HCT116 (cell line): ENCODE measurements around the gene DAAM1. TPM values are rescaled to one million over a fixed set of nuclear protein-coding genes. Genes with fewer than 3 reads are reported as not detected.
A peak's percentile ranks its signal among the peaks of the same experiment; 100 is the strongest.

Experiments used
- ATAC-seq: fragments of 200-7000 bp; cut with Tn5 transposase; 2 replicates; pipeline ENCODE4 v1.9.1; 2020; ENCODE audit warnings: mild to moderate bottlenecking, moderate library complexity
- BruUV-seq: library from RNA; stranded (reverse); fragments of 400-500 nt; replicated peaks from 2 replicates; lab custom pipeline; 2021; lab: Mats Ljungman, UMichigan
- CTCF ChIA-PET: fragments of 300-600 bp; sonication (Branson Sonifier 250); formaldehyde crosslinking; loops from one replicate; lab custom pipeline; 2021; ENCODE audit warnings: antibody characterized with exemption; lab: Charles Lee
- POLR2A ChIA-PET: fragments of 300-600, 350-600 bp; sonication (Branson Sonifier 250); formaldehyde crosslinking; loops from one replicate; lab custom pipeline; 2021; ENCODE audit warnings: antibody characterized with exemption; lab: Charles Lee
- RAD21 ChIA-PET, 2 experiments: fragments of 300-600 bp; sonication (Branson Sonifier 250); formaldehyde crosslinking; loops; one replicate each; lab custom pipeline; 2023; ENCODE audit warnings: low total read pairs in 2 of 2; ENCODE audit not compliant: uncharacterized antibody in 2 of 2, unreplicated experiment in 2 of 2, low non-redundant PET in 1 of 2; lab: Charles Lee
- DNase-seq: peaks from one replicate; pipeline ENCODE4 v3.0.0-alpha.2; 2010; ENCODE audit warnings: low read depth, low spot score
- H2AFZ ChIP-seq: fragments of 200-600 bp; shearing (Covaris generic), sonication (generic); 2 replicates; pipeline ENCODE4 v1.6.1; 2017; ENCODE audit warnings: low read depth, mixed run types, mixed read lengths, antibody characterized with exemption, low read length; ENCODE audit not compliant: poor library complexity, severe bottlenecking
- H3K27ac ChIP-seq: 2 replicates; pipeline ENCODE4 v1.5.1; 2012; ENCODE audit warnings: low read depth, low read length
- H3K27me3 ChIP-seq: fragments of 200-600 bp; sonication (generic); 2 replicates; pipeline ENCODE4 v1.6.1; 2016; ENCODE audit warnings: mixed run types, low read length, mixed read lengths; ENCODE audit not compliant: insufficient read depth
- H3K36me3 ChIP-seq, 2 experiments: fragments of 200-500 bp in 1 of 2; fragments of 200-600 bp in 1 of 2; sonication (Bioruptor generic) in 1 of 2; sonication (generic) in 1 of 2; 2 replicates each; pipeline versions ENCODE4 v1.5.1 to v1.6.1; 2014 to 2016; ENCODE audit warnings: low read length in 2 of 2, inconsistent platforms in 1 of 2, mixed read lengths in 1 of 2, mixed run types in 1 of 2; ENCODE audit not compliant: insufficient read depth in 2 of 2, control insufficient read depth in 1 of 2
- H3K4me1 ChIP-seq, 2 experiments: fragments of 200-600 bp in 1 of 2; sonication (generic) in 1 of 2; 2 replicates each; pipeline versions ENCODE4 v1.5.1 to v1.6.1; 2012 to 2017; ENCODE audit warnings: low read length in 2 of 2, inconsistent platforms in 1 of 2, mild to moderate bottlenecking in 1 of 2, mixed read lengths in 1 of 2, mixed run types in 1 of 2, moderate library complexity in 1 of 2; ENCODE audit not compliant: insufficient read depth in 2 of 2, control insufficient read depth in 1 of 2
- H3K4me2 ChIP-seq: fragments of 200-600 bp; sonication (generic); 2 replicates; pipeline ENCODE4 v1.6.1; 2017; ENCODE audit warnings: mixed run types, low read length, mixed read lengths
- H3K4me3 ChIP-seq, 2 experiments: fragments of 200-600 bp in 1 of 2; sonication (generic) in 1 of 2; replicated peaks in 1 of 2; 2 replicates each; pipeline ENCODE4 v1.5.1; 2011 to 2016; ENCODE audit warnings: low read length in 2 of 2, control low read depth in 1 of 2, low read depth in 1 of 2, mild to moderate bottlenecking in 1 of 2, mixed read lengths in 1 of 2, mixed run types in 1 of 2
- H3K79me2 ChIP-seq: fragments of 200-600 bp; sonication (generic); 2 replicates; pipeline ENCODE4 v1.6.1; 2017; ENCODE audit warnings: mild to moderate bottlenecking, mixed run types, low read length, moderate library complexity, mixed read lengths; ENCODE audit not compliant: insufficient read depth
- H3K9ac ChIP-seq: fragments of 200-600 bp; sonication (generic); 2 replicates; pipeline ENCODE4 v1.6.1; 2016; ENCODE audit warnings: low read length, mixed read lengths
- H3K9me2 ChIP-seq: fragments of 200-600 bp; sonication (generic), shearing (Covaris generic); 2 replicates; pipeline ENCODE4 v1.6.1; 2017; ENCODE audit warnings: mixed run types, mild to moderate bottlenecking, moderate library complexity; ENCODE audit not compliant: insufficient read depth
- H3K9me3 ChIP-seq, 2 experiments: fragments of 200-500 bp in 1 of 2; fragments of 200-600 bp in 1 of 2; sonication (Bioruptor generic) in 1 of 2; sonication (generic) in 1 of 2; 2 replicates each; pipeline ENCODE4 v1.6.1; 2014 to 2017; ENCODE audit warnings: low read length in 2 of 2, mixed read lengths in 2 of 2, inconsistent platforms in 1 of 2, low read depth in 1 of 2, mild to moderate bottlenecking in 1 of 2, mixed run types in 1 of 2, moderate library complexity in 1 of 2; ENCODE audit not compliant: control insufficient read depth in 1 of 2, insufficient read depth in 1 of 2
- H4K20me1 ChIP-seq: fragments of 200-600 bp; sonication (generic), shearing (Covaris generic); 2 replicates; pipeline ENCODE4 v1.6.1; 2017; ENCODE audit warnings: mixed run types, mild to moderate bottlenecking, moderate library complexity; ENCODE audit not compliant: insufficient read depth
- ELF1 ChIP-seq: IDR thresholded peaks from 2 replicates; pipeline ENCODE4 v1.6.1; 2012; ENCODE audit warnings: low read depth, borderline replicate concordance
- EZH2 ChIP-seq: fragments of 200-600 bp; sonication (generic); IDR thresholded peaks from 2 replicates; pipeline ENCODE4 v1.6.1; 2017; ENCODE audit warnings: antibody characterized with exemption, mixed run types
- FOSL1 ChIP-seq: IDR thresholded peaks from 2 replicates; pipeline ENCODE4 v1.6.1; 2012; ENCODE audit warnings: low read depth
- POLR2A ChIP-seq: IDR thresholded peaks from 2 replicates; pipeline ENCODE4 v1.7.0; 2011; ENCODE audit warnings: borderline replicate concordance; ENCODE audit not compliant: insufficient read depth, insufficient read length; ENCODE audit errors: extremely low read depth
- POLR2AphosphoS5 ChIP-seq: IDR thresholded peaks from 2 replicates; pipeline ENCODE4 v1.6.1; 2011; ENCODE audit warnings: mild to moderate bottlenecking, low read depth, low read length, moderate library complexity
- SIN3A ChIP-seq: IDR thresholded peaks from 2 replicates; pipeline ENCODE4 v1.6.1; 2012; ENCODE audit warnings: low read depth
- SRF ChIP-seq: IDR thresholded peaks from 2 replicates; pipeline ENCODE4 v1.6.1; 2012; ENCODE audit warnings: low read depth
- YY1 ChIP-seq: IDR thresholded peaks from 2 replicates; pipeline ENCODE4 v1.6.1; 2011; ENCODE audit warnings: low read length, low read depth, moderate library complexity, mild to moderate bottlenecking; ENCODE audit not compliant: insufficient replicate concordance; ENCODE audit errors: extremely low read depth
- ZFX ChIP-seq: fragments of 450-650 bp; IDR thresholded peaks from 2 replicates; pipeline ENCODE4 v1.6.1; 2017
- ZNF274 ChIP-seq: fragments of 200-500 bp; sonication (Bioruptor generic); IDR thresholded peaks from 2 replicates; pipeline ENCODE4 v1.6.1; 2014; ENCODE audit warnings: mild to moderate bottlenecking, low read depth, low read length, inconsistent platforms
- intact Hi-C: fragments of 100-400 bp; cut with micrococcal nuclease; formaldehyde crosslinking; loops from 2 replicates; pipeline ENCODE4 v1.10.0; 2022
- total RNA-seq: library from RNA; stranded (reverse); gene quantifications from one replicate; pipeline ENCODE4 v1.2.1, GENCODE V29; 2021; ENCODE audit not compliant: unreplicated experiment
- TF ChIP-seq, protein P1 (sequence below), 3 experiments: fragments of 200-600 bp in 1 of 3; sonication (generic) in 1 of 3; IDR thresholded peaks in 2 of 3; conservative IDR thresholded peaks in 1 of 3; 2 replicates each; pipeline ENCODE4 v1.5.1; 2012 to 2017; ENCODE audit warnings: low read depth in 2 of 3, low read length in 2 of 3, antibody characterized with exemption in 1 of 3, borderline replicate concordance in 1 of 3, control low read depth in 1 of 3, mild to moderate bottlenecking in 1 of 3, mixed read lengths in 1 of 3, mixed run types in 1 of 3, moderate library complexity in 1 of 3; ENCODE audit not compliant: insufficient read depth in 1 of 3

DAAM1 gene
- total RNA-seq, 1 experiment from 2014 or later = 10.7 TPM

DNA sequence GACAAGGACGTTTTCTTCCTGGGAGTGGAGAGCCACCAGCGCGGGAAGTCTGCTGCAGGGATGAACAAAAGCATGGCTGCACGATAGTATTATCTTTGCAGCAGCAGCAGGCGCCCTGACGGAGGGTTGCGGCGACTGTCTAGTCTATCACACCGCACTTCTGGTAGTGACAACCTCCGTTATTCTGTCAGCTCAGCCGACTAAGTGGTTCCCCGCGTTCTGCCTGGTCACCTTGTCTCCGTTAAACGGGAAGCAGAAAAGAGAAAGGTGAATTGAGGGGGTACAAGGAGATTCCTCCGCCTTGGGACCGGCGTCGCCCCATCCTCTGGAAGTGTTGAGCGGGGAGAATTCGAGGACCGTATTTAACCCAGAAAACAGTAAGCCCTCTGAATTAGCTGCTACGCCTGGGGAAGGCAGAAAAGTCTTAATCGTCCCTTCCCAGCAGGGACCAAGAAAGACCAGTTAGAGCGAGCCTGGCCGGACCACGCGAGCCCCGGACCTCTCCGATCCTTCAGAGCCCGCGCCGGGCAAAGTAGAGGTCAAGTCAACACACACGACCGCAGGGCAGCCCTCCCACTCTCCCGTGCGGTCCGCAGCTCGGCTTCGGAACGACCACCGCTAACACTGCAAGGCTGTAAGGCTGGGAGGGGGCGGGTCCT is 536 bp upstream of the DAAM1 start:
- ChIA-PET RAD21 (interaction anchor here in 1 of 2 experiments (0.7 kb wide), 1 partner anchor 174 kb away, joined by 3 read pairs; no protein-coding TSS in a partner anchor), POLR2A (no interaction called here), CTCF (interaction anchor here (1.3 kb wide), 1 partner anchor 88 kb away, joined by 3 read pairs; no protein-coding TSS in a partner anchor)
- intact Hi-C loops = loop anchor here (5.0 kb wide), 3 partner anchors 89 to 234 kb away; no protein-coding TSS in a partner anchor
- H3K9ac ChIP-seq = peak overlapping the region; percentile 34; the same call in 1 of the 2 replicates
- H3K4me1 ChIP-seq = peaks cover 15 to 31% of the 10 kb centered on the region in 2 experiments; a peak in 3 of 4 replicates
- H3K79me2 ChIP-seq = no peaks in the 10 kb centered on the region
- ATAC-seq (peak; percentile 39), DNase-seq (no peak)
- H3K27me3 ChIP-seq = peaks cover 33% of the 10 kb centered on the region
- H3K9me3 ChIP-seq = no peaks in the 10 kb centered on the region
- no peak for TF ChIP-seq EZH2
- TF ChIP-seq YY1 = no peak
- TF ChIP-seq SIN3A = peak; percentile 61; the same call in 1 of the 2 replicates
- TF ChIP-seq FOSL1 = no peak
- no peak for TF ChIP-seq SRF
- TF ChIP-seq ZFX = no peak
- no peak for TF ChIP-seq POLR2AphosphoS5
- H4K20me1 ChIP-seq = no peaks in the 10 kb centered on the region
- no peaks in the 10 kb centered on the region for H3K9me2 ChIP-seq
- no peak overlapping the region for H3K27ac ChIP-seq
- BruUV-seq = TSS peak; percentile 85
- no peaks in the 10 kb centered on the region for H3K36me3 ChIP-seq
- peak overlapping the region; percentile 77 for H2AFZ ChIP-seq
- H3K4me2 ChIP-seq = peak overlapping the region; percentile 95
- H3K4me3 ChIP-seq = peak overlapping the region; percentile 79

DNA sequence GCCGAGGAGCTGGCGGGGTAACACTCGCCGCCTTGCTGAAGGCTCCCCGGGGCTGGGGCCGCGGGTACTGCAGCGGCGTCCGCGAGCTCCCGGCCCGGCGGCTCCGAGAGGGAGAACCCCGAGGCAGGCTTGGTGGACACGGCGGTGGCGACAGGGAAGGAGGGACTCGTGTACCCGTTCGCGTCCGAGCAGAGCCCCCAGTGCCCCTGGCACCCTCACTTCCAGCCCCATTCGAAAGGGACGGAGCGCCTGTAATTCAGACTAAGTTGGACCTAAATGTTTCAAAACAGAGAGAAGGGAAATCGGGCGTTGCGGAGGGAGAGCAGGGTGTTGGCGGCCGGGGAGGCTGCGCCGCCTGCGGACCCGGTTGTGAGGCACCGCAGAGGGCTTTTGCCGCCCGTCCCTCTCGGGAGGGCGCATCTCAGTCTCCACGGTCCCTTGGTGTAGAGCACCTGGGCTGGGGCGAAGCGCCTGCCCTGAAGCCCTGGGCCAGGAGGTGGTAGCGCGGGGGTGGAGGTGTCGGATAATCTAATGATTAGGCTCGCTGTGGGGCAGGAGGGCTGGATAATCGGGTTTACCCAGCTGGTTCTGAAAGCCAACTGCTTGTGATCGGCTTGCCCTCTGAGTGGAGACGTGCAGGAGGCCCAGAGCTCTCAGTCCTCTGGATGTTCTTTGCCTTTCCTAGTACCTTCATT is 771 bp downstream of the DAAM1 start:
- H3K27me3 ChIP-seq = peaks cover 25% of the 10 kb centered on the region
- DNase-seq = no peak
- H3K4me1 ChIP-seq = peaks cover 15 to 31% of the 10 kb centered on the region in 2 experiments; a peak in 3 of 4 replicates
- no peak for TF ChIP-seq YY1
- TF ChIP-seq, protein P1, sequence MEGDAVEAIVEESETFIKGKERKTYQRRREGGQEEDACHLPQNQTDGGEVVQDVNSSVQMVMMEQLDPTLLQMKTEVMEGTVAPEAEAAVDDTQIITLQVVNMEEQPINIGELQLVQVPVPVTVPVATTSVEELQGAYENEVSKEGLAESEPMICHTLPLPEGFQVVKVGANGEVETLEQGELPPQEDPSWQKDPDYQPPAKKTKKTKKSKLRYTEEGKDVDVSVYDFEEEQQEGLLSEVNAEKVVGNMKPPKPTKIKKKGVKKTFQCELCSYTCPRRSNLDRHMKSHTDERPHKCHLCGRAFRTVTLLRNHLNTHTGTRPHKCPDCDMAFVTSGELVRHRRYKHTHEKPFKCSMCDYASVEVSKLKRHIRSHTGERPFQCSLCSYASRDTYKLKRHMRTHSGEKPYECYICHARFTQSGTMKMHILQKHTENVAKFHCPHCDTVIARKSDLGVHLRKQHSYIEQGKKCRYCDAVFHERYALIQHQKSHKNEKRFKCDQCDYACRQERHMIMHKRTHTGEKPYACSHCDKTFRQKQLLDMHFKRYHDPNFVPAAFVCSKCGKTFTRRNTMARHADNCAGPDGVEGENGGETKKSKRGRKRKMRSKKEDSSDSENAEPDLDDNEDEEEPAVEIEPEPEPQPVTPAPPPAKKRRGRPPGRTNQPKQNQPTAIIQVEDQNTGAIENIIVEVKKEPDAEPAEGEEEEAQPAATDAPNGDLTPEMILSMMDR (IDR thresholded peaks at IDR 0.05 in 2 of 3, conservative IDR thresholded peaks at IDR 0.05 in 1 of 3; ENCODE audit: borderline replicate concordance in 1 of 3, insufficient read depth in 1 of 3, low read depth in 2 of 3, low read length in 2 of 3) = no peak
- no peak for TF ChIP-seq POLR2A
- TF ChIP-seq ELF1 = no peak
- no peak for TF ChIP-seq ZNF274
- no peak for TF ChIP-seq FOSL1
- peak overlapping the region; percentile 63 for H3K9ac ChIP-seq
- ChIA-PET POLR2A (interaction anchor here (0.7 kb wide), 1 partner anchor 13 kb away, joined by 3 read pairs; no protein-coding TSS in a partner anchor), RAD21 (no interaction called here), CTCF (interaction anchor here (1.3 kb wide), 1 partner anchor 86 kb away, joined by 3 read pairs; no protein-coding TSS in a partner anchor)
- peak overlapping the region; percentile 95 for H3K4me2 ChIP-seq
- peak overlapping the region; percentile 79 for H3K4me3 ChIP-seq
- no peaks in the 10 kb centered on the region for H3K36me3 ChIP-seq
- peak overlapping the region; percentile 53; the same call in 1 of the 2 replicates for H3K27ac ChIP-seq
- H3K9me2 ChIP-seq = no peaks in the 10 kb centered on the region
- intact Hi-C loops = loop anchor here (5.0 kb wide), 3 partner anchors 88 to 233 kb away; no protein-coding TSS in a partner anchor
- no peaks in the 10 kb centered on the region for H4K20me1 ChIP-seq
- H3K79me2 ChIP-seq = no peaks in the 10 kb centered on the region
- no peak overlapping the region for H2AFZ ChIP-seq
- H3K9me3 ChIP-seq = no peaks in the 10 kb centered on the region
- ATAC-seq = peak; percentile 7
- TSS peak; percentile 48 for BruUV-seq
